GM12878 (cell line): ENCODE measurements around the gene SPEM2. TPM values are rescaled to one million over a fixed set of nuclear protein-coding genes. Genes with fewer than 3 reads are reported as not detected.

Source experiments
- ATAC-seq: fragments of 200-7000 bp; cut with Tn5 transposase; 3 replicates; pipeline ENCODE4 v1.9.1; 2020; ENCODE audit warnings: mild to moderate bottlenecking, moderate library complexity
- BruUV-seq: library from RNA; stranded (reverse); fragments of 400-500 nt; replicated peaks from 2 replicates; lab custom pipeline; 2021; lab: Mats Ljungman, UMichigan
- CTCF ChIA-PET: fragments of 300-600 bp; sonication (Branson Sonifier 250); formaldehyde crosslinking; extraction: SDS; loops from one replicate; lab custom pipeline; 2021; ENCODE audit warnings: inconsistent platforms; lab: Yijun Ruan, JAX
- POLR2A ChIA-PET: fragments of 350-600 bp; formaldehyde crosslinking; extraction: SDS; loops from one replicate; lab custom pipeline; 2021; ENCODE audit warnings: inconsistent platforms; lab: Charles Lee
- RAD21 ChIA-PET: fragments of 300-600 bp; sonication (Branson Sonifier 250); formaldehyde crosslinking; loops from one replicate; lab custom pipeline; 2023; ENCODE audit warnings: antibody characterized with exemption; ENCODE audit not compliant: unreplicated experiment; lab: Charles Lee
- SMC1A ChIA-PET: fragments of 300-600 bp; sonication (Branson Sonifier 250); formaldehyde crosslinking; loops from one replicate; lab custom pipeline; 2023; ENCODE audit not compliant: unreplicated experiment, uncharacterized antibody; lab: Charles Lee
- DNase-seq: peaks from one replicate; pipeline ENCODE4 v3.0.0-alpha.2; 2011; ENCODE audit warnings: low read depth, low spot score
- FAIRE-seq: peaks from 3 replicates; lab custom pipeline; 2011; peaks lifted over from hg19 to GRCh38; lab: Jason Lieb, UNC
- H2AFZ ChIP-seq: 2 replicates; pipeline ENCODE4 v1.6.0; 2011; ENCODE audit warnings: low read depth, low read length, control low read depth; ENCODE audit not compliant: control insufficient read depth
- H3K27ac ChIP-seq: 2 replicates; pipeline ENCODE4 v1.5.1; 2011; ENCODE audit warnings: control low read depth; ENCODE audit not compliant: control insufficient read depth, insufficient read depth
- H3K27me3 ChIP-seq, 2 experiments: replicated peaks in 1 of 2; 2 replicates each; pipeline versions ENCODE4 v1.6.0 to v1.6.1; 2011; ENCODE audit warnings: low read length in 1 of 2; ENCODE audit not compliant: control insufficient read depth in 2 of 2, insufficient read depth in 2 of 2
- H3K36me3 ChIP-seq, 2 experiments: 2 replicates each; pipeline ENCODE4 v1.5.1; 2011; ENCODE audit warnings: low read length in 1 of 2; ENCODE audit not compliant: control insufficient read depth in 2 of 2, insufficient read depth in 2 of 2
- H3K4me1 ChIP-seq: 2 replicates; pipeline ENCODE4 v1.6.1; 2011; ENCODE audit warnings: mild to moderate bottlenecking, low read length, moderate library complexity, mixed read lengths; ENCODE audit not compliant: control insufficient read depth, insufficient read depth
- H3K4me2 ChIP-seq: 2 replicates; pipeline ENCODE4 v1.6.0; 2011; ENCODE audit warnings: control low read depth; ENCODE audit not compliant: control insufficient read depth, insufficient read depth
- H3K4me3 ChIP-seq: fragments of 200-600 bp; sonication (generic); 2 replicates; pipeline ENCODE4 v1.5.1; 2016
- H3K79me2 ChIP-seq: 2 replicates; pipeline ENCODE4 v1.6.0; 2011; ENCODE audit warnings: low read length; ENCODE audit not compliant: control insufficient read depth, insufficient read depth
- H3K9ac ChIP-seq: 2 replicates; pipeline ENCODE4 v1.8.0; 2011; ENCODE audit warnings: low read length, control low read depth, mixed read lengths; ENCODE audit not compliant: control insufficient read depth, insufficient read depth
- H3K9me3 ChIP-seq: replicated peaks from 3 replicates; pipeline ENCODE4 v1.5.1; 2011; ENCODE audit warnings: mild to moderate bottlenecking, low read length; ENCODE audit not compliant: control insufficient read depth, insufficient read depth
- H4K20me1 ChIP-seq: 2 replicates; pipeline ENCODE4 v1.6.0; 2011; ENCODE audit not compliant: control insufficient read depth, insufficient read depth
- FOXM1 ChIP-seq: IDR thresholded peaks from 2 replicates; pipeline ENCODE4 v1.6.1; 2012; ENCODE audit warnings: low read depth, mild to moderate bottlenecking, inconsistent platforms, low read length, moderate library complexity
- HDAC2 ChIP-seq: fragments of 200-600 bp; sonication (generic); IDR thresholded peaks from 2 replicates; pipeline ENCODE4 v1.6.1; 2017
- IKZF2 ChIP-seq, 2 experiments: fragments of 450-650 bp; IDR thresholded peaks; 2 replicates each; pipeline ENCODE4 v1.6.1; 2017; ENCODE audit warnings: mild to moderate bottlenecking in 2 of 2, moderate library complexity in 2 of 2
- MLLT1 ChIP-seq: fragments of 450-650 bp; IDR thresholded peaks from 2 replicates; pipeline ENCODE4 v1.6.1; 2016; ENCODE audit warnings: mild to moderate bottlenecking
- MTA2 ChIP-seq: fragments of 450-650 bp; IDR thresholded peaks from 2 replicates; pipeline ENCODE4 v1.6.1; 2016; ENCODE audit warnings: low read depth, mild to moderate bottlenecking, moderate library complexity
- MYB ChIP-seq: fragments of 150-350 bp; IDR thresholded peaks from 2 replicates; pipeline ENCODE4 v1.6.1; 2014; ENCODE audit warnings: mild to moderate bottlenecking, low read depth, low read length, borderline replicate concordance
- MYC ChIP-seq: IDR thresholded peaks from 2 replicates; pipeline ENCODE4 v1.6.1; 2011; ENCODE audit warnings: mild to moderate bottlenecking, low read length, moderate library complexity, inconsistent platforms; ENCODE audit not compliant: insufficient read depth, insufficient replicate concordance, insufficient read length, severe bottlenecking
- NRF1 ChIP-seq: conservative IDR thresholded peaks from 2 replicates; pipeline ENCODE4 v1.6.1; 2011; ENCODE audit warnings: mild to moderate bottlenecking, low read depth, low read length, improper control_type of control experiment
- RB1 ChIP-seq: fragments of 450-650 bp; formaldehyde crosslinking; IDR thresholded peaks from 2 replicates; pipeline ENCODE4 v1.6.1; 2017; ENCODE audit warnings: mild to moderate bottlenecking, borderline replicate concordance
- RCOR1 ChIP-seq: conservative IDR thresholded peaks from 2 replicates; pipeline ENCODE4 v1.6.1; 2012; ENCODE audit warnings: low read depth, low read length, improper control_type of control experiment
- RELB ChIP-seq: fragments of 450-650 bp; IDR thresholded peaks from 2 replicates; pipeline ENCODE4 v1.6.1; 2017; ENCODE audit warnings: low read depth, mild to moderate bottlenecking, moderate library complexity
- SREBF1 ChIP-seq: IDR thresholded peaks from 2 replicates; pipeline ENCODE4 v1.6.1; 2012; ENCODE audit warnings: mild to moderate bottlenecking, low read length
- TAF1 ChIP-seq: IDR thresholded peaks from 2 replicates; pipeline ENCODE4 v1.6.1; 2011; ENCODE audit warnings: mild to moderate bottlenecking, low read depth, low read length, borderline replicate concordance
- TARDBP ChIP-seq: IDR thresholded peaks from 2 replicates; pipeline ENCODE4 v1.6.1; 2016; ENCODE audit warnings: borderline replicate concordance
- TBL1XR1 ChIP-seq: IDR thresholded peaks from 2 replicates; pipeline ENCODE4 v1.6.1; 2012; ENCODE audit warnings: low read depth, low read length, improper control_type of control experiment
- WGBS: methylation state at CpG from one replicate; pipeline ENCODE4 v1.1.6; 2016; ENCODE audit warnings: low lambda C conversion rate; ENCODE audit not compliant: insufficient replicate concordance, insufficient coverage; ENCODE audit errors: missing lambda C conversion rate; 5-methylcytosine and 5-hydroxymethylcytosine counted together
- in situ Hi-C: fragments of 300-500 bp; cut with MboI; formaldehyde crosslinking; loops from 9 replicates; pipeline ENCODE4 v1.14.3; 2018; ENCODE audit warnings: mixed read lengths
- intact Hi-C: fragments of 100-400 bp; cut with micrococcal nuclease; formaldehyde crosslinking; loops from one replicate; pipeline ENCODE4 v1.14.2; 2022; ENCODE audit not compliant: unreplicated experiment
- polyA plus RNA-seq, 11 experiments: library from polyadenylated mRNA; depleted of rRNA in 4 of 11; unstranded in 6 of 11; stranded (reverse) in 5 of 11; fragments of >200 nt; fragmentation: Nextera tagmentation in 4 of 11; fragmentation: Illumina TruSeq in 1 of 11; extraction: Ambion mirVana in 4 of 11; extraction: Trizol in 1 of 11; gene quantifications; 1 replicate in 1 of 11; 2 replicates in 10 of 11; pipeline versions ENCODE4 v1.2.1 to v1.2.3, GENCODE V29; 2011 to 2016; ENCODE audit warnings: inconsistent platforms in 2 of 11, missing spikeins in 2 of 11, low read depth in 1 of 11
- total RNA-seq, 4 experiments: library from RNA; depleted of rRNA in 3 of 4; stranded (reverse); fragments of >200 nt in 3 of 4; fragmentation: Illumina TruSeq in 1 of 4; extraction: Trizol in 1 of 4; gene quantifications; 2 replicates each; pipeline versions ENCODE4 v1.2.1 to v1.2.3, GENCODE V29; 2013 to 2021

The SPEM2 gene
- total and polyA plus RNA-seq, 10 of the 15 experiments (the other 5 are each of a cell fraction or from before 2014, with no cell fraction given), result not detected

DNA sequence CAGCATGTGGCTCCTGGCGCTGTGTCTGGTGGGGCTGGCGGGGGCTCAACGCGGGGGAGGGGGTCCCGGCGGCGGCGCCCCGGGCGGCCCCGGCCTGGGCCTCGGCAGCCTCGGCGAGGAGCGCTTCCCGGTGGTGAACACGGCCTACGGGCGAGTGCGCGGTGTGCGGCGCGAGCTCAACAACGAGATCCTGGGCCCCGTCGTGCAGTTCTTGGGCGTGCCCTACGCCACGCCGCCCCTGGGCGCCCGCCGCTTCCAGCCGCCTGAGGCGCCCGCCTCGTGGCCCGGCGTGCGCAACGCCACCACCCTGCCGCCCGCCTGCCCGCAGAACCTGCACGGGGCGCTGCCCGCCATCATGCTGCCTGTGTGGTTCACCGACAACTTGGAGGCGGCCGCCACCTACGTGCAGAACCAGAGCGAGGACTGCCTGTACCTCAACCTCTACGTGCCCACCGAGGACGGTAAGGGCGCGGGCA lies 17.1 kb upstream of the SPEM2 start:
- no TSS peak for BruUV-seq
- no peak overlapping the region for H3K4me2 ChIP-seq

More for the DNA sequence above, 17.1 kb upstream of the SPEM2 start:
- 69% methylated on average over 27 of the region's 58 CpGs for WGBS
- Histone ChIP-seq H3K4me3 (no peak overlapping the region), H4K20me1 (no peaks in the 10 kb centered on the region), H3K4me1 (no peaks in the 10 kb centered on the region), H3K9me3 (no peaks in the 10 kb centered on the region), H2AFZ (no peak overlapping the region), H3K27me3 (peaks cover 0 to 6% of the 10 kb centered on the region in 2 experiments; a peak in 2 of 4 replicates), H3K79me2 (peaks cover 2% of the 10 kb centered on the region; the same call in 1 of the 2 replicates), H3K9ac (no peak overlapping the region), H3K36me3 (no peaks in the 10 kb centered on the region), H3K27ac (no peak overlapping the region)
- RAD21 ChIA-PET, result no interaction called here
- in situ Hi-C loops (no loop called here), intact Hi-C loops (no loop called here)
- POLR2A ChIA-PET, result interaction anchor here (1.4 kb wide), 1 partner anchor 10 kb away, joined by 3 read pairs; no protein-coding TSS in a partner anchor
- SMC1A ChIA-PET, result no interaction called here
- TF ChIP-seq RELB (no peak), TARDBP (no peak), MLLT1 (no peak), IKZF2 (IDR thresholded peaks at IDR 0.05) (no peak), HDAC2 (no peak), RCOR1 (no peak), FOXM1 (no peak), MYC (no peak), RB1 (no peak), TAF1 (no peak), SREBF1 (no peak), MTA2 (no peak), TBL1XR1 (no peak), NRF1 (no peak), MYB (no peak)
- FAIRE-seq, result no peak
- no peak for ATAC-seq
- no peak for DNase-seq
- CTCF ChIA-PET, result no interaction called here
